GM19467 (cell line): Measurements from ENCODE around the gene TADA1.

Experiments used
- ATAC-seq: cut with Tn5 transposase; IDR thresholded peaks from one replicate; pipeline ENCODE4 v1.9.1; 2021; ENCODE audit warnings: mild to moderate bottlenecking, moderate library complexity; ENCODE audit not compliant: unreplicated experiment

The TADA1 gene, protein sequence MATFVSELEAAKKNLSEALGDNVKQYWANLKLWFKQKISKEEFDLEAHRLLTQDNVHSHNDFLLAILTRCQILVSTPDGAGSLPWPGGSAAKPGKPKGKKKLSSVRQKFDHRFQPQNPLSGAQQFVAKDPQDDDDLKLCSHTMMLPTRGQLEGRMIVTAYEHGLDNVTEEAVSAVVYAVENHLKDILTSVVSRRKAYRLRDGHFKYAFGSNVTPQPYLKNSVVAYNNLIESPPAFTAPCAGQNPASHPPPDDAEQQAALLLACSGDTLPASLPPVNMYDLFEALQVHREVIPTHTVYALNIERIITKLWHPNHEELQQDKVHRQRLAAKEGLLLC

DNA sequence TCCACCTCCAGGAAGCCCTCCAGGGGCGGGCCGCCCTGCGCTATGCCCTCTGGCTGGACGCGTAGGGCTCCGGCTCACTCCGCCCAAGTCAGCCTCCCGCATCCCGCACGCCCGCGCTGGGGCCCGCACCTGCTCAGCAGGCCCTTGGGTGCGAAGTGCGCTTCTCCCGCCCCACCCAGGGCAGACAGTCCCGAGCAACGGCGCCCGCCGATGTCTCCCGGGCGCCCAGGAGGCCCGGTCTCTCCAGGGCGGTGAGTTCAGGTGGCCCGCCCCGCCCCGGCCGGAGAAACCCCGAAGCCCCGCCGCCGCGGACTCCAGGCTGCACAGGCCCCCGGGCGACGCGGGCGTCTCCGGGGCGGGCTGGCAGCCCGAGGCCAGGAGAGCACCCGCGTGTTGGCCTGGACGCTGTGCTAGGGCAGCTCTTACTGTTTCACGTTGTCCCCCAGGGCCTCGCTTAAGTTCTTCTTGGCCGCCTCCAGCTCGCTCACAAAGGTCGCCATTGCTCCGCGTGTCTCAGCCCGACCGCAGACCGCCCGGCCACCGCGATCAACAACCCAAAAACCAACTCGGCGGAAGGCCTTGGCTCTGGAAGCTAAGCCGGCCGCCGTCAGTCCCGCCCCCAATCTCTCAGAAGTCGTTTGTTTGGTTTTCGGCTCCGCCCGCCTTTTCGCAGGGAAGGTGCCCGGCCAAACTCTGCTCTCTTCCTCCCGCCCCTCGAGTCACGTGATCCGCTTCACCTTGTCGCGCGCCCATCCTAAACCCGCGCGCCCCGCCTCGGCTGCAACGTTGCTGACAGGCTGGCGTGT is at the start of gene TADA1:
TSS of gene TADA1 (minus strand) at position 531 of the 806 bp plus-strand sequence. CDS start at position 500, 31 bp downstream.
- peak; percentile 88 for ATAC-seq

DNA sequence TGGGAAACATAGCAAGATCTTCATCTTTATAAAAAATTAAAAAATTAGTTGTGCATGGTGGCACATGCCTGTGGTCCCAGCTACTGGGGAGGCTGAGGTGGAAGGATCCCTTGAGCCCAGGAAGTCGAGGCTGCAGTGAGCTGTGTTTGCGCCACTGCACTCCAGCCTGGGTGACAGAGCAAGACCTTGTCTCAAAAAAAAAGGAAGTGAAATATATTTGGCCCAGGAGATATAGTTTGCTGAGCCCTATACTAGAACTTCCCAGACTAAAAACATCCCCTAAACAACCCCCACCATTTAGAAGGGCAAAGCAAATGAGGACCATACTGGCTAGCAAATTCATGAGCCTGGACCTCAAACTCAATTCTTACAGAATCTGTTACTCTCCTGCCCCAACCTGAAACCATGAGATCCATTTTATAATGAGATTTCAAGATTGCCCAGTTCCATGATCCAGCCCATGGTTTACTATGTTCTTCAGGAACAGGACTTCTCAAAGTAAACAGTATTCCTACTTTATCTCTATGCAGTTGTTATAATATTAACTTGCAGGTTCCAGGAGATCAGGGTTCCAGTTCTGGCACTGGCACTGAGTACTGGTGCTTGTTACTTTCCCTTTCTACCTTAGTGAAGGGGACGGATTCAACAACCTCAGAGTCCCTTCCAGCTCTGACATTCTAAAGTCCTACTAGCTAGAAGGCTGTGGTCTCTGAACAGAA is 48.9 kb upstream of the TADA1 start:
- peak; percentile 56 for ATAC-seq

DNA sequence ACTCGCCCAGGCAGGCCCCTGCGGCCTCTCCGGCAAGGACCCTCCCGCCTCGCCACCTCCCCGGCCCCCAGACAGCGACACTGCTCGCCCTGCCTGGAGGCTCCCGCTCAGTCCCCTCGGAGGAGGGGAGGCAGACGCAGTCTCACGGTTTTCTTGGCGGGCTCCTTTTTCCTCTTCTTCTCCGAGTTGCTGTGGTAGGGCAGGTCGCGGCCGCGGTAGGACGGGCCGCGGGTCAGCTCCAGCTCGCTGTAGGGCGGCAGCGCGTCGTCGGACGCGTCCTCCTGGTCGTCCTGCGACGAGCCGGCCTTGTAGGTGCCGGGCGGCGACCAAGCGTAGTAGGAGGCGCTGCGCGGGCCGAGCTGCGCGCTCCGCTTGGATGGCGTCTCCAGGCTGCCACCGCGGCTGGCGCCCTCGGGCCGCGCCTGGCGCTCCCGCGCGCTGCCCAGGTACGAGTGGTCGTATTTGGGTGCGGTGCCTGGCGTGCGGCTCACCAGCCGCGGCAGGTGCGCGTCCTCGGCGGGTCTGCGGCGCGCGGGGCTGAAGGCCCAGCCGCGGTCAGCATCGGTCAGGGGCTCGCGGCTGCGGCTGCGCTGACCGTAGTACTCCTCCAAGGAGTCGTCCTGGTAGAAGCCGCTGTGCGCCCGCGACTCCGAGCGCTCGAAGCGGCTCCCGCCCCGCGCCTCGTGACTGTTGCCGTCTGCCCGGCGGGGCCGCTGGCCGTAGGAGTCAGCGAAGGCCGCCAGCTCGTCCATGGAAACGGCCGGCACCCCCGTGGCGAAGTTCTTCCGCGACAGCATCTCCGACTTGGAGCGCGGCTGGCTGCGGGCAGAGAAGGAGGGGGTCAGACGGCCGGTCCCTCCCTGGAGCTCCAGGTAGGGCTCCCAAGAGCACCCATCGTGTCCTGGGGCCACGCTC is 44.8 kb upstream of the TADA1 start:
- no peak for ATAC-seq

GRCh38 chr1:166918956-166919316 is 42.9 kb upstream of the TADA1 start:
- no peak for ATAC-seq

DNA sequence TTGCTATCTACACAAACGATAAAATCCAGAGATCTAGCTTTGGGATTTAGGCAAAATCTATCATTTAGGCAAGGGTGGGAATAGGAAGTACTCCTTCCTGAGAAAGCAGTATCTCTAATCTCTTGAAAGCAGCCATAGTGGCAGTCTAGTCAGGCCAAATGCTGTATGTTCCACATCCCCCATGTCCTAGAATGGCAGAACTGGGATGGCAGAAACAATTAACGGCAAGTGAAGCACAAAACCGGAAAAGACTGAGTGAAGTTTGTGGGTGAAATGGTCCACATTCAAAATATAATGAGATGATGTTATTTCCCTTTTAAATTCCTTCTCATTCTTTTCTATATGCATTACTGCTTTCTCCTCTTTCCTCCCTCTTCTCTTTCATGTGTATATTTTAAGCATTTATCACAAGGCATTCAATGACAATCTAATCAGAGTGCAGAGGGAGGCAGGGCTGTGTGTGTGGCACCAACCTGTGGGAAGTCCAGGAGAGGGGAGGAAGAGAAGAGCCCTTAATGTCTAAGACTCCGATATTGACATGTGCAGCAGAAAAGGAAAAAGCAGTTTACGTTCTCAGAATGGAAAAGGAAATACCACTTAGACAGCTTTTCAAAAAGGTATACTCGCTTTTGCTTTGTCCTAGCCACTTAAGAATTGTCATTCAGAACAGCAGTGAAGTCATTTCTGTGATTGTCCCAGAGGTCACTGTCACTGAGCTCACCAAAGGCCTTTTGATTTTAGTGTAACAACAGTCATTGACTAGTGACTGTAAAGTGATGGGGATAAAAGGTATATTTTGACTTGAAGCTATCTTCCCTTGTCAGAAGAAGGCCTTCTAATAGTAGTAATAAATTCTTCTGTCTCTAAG is 42.3 kb upstream of the TADA1 start:
- ATAC-seq, result no peak

DNA sequence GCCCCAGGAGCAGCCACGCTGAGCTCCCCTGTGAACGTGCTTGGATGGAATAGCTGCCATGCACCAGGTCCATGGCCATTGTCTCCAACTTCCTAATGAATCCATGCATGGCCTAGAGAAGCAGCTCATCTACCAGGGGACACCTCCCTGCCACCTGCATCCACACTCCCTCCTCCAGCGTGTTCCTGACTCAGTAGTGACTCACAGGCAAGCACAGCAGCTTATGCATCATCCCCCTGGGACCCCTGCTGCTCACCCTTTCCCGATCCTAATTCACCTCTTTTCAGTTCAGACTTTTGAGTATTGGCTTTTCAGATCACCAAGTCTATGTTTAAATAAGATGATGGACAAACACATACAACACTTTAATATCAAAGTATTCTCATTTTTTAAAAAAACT is 39.9 kb upstream of the TADA1 start:
- no peak for ATAC-seq

DNA sequence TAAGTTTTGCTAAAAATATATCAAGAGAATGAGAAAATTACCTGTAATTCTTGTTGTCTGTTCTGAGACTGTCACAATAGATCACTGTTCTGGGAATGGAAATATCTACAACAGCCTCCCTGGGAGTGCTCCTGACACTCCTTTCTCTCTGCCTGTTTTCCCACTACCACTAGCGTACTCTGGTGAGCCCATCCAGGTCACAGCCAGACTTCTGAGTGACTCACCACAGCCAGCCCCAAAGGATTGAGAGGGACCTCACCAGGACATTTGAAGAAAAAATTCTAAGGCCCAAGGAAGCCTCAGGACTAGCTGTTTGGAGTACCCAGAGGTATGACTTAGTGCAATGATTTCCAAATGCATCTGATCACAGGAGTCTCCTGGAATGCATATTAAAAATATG is 39.0 kb upstream of the TADA1 start:
- ATAC-seq, result no peak

DNA sequence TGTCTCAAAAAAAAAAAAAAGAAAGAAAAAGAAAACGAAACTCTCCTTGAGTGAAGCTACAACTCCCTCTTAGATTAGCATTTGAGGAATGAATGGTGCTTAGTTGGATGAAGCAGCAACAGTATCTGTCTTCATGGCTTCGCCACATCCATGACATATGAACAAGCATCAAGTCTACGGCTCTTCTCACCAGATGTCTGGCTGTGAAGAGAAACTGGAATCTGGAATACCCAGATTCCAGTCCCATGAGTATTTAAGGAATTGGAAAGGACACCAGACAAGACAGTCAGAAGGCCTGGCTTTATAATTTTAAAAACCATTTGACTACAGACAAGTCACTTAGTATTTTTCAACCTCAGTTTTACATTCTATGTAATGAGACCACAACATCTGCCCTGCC is 38.0 kb upstream of the TADA1 start:
- ATAC-seq, result no peak

DNA sequence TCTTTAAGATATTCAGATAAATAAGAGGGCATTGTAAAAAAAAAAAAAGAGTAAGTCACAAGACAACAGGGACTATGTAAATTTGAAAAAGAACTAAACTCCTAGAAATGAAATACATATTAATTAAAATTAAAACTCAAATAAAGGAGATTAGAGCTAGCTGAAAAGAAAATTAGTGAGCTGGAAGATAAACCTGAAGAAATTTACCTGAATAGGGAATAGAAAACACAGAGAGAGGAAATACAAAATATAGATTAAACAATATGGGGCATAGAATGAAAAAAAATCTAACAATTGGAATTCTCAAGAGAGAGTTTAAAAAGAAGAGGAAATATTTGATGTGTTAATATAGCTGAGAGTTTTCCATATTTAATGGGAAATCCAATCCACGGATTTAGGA is 35.6 kb upstream of the TADA1 start:
- no peak for ATAC-seq

DNA sequence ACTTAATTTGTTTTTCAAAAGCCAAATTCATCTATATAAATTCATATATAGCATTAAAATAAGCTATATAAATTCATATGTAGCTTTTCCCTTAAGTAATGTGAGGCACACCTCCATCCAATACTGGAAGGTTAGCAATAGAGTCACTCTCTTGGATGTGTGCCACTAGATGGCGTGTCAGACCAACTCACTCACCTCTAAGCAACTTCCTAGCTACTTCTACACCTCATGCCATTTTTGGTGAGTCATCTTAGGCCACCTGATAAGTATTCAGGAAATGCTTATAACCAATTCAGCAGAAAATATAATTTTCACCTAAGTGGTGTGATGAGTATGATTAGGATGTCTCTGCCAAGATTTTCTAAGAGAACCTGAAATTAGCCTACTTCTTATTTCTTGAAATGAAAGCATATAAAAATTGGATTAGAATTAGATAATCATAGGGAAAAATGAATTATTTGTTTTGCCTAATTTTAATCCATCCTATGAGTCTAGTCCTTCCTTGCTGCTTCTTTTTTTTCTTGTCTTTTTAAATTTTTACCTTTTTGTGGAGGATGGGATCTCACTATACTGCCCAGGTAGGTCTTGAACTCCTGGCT is 34.4 kb upstream of the TADA1 start:
- peak; percentile 89 for ATAC-seq

GRCh38 chr1:166908942-166909341 is 32.9 kb upstream of the TADA1 start:
- no peak for ATAC-seq

GRCh38 chr1:166907763-166908162 is 31.7 kb upstream of the TADA1 start:
- peak; percentile 55 for ATAC-seq

DNA sequence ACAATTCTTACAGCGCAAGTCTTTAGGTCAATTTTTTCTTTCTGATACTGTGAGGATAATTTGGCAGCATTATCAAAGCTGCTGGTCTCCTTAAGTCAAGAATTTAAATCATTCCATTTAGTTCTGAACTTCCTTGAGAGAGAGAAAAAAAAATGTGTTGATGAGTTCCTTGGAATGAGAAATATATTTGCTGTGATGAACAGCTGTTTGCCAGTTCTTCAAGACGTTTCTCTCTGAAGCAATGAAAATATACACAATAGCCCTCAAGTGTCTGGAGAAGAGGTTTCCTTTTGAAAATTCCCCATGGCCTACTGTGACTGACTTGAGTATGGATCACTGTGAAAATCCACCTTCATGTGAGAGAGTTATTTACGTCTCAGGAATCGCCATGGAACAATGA is 31.0 kb upstream of the TADA1 start:
- ATAC-seq, result no peak

DNA sequence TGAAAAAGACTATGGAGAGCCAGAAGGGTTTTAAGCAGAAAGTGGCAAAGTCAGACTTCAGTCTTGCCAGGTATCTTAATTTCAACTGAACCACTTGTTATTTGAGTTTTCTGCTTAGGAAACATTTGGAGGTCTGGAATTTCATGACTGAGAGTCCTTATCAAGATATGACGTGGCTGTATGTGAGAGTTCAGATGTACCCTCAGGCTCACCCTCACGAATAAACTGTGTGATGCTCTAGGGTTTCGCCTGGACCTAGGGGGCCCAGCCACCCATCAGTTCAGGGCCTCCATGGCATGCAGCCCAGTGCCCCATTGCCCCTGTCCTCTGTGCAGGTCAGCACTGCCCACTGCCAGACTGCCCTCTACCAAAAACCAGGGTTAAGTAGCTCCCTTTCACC is 30.6 kb upstream of the TADA1 start:
- no peak for ATAC-seq

GRCh38 chr1:166905900-166906299 is 29.8 kb upstream of the TADA1 start:
- ATAC-seq, result no peak

DNA sequence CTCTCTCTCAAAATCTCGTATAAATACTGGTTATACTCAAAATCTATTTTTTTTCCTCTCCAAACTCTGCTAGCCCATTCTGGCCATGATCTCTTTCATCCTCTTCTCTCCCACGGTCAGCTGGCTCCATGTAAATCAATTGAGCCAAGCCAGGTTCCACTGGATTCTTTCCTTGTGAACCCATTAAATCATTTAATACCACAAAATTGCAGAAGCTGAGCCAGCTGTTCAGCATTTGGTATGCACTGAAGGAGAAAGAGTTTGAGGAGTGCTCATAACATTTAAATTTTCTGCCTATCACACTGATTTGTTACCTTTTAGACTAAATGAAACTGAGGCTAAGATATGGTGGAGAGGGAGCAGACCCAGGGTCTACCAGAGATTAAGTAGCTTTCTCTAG is 29.1 kb upstream of the TADA1 start:
- ATAC-seq, result no peak

- no peak for ATAC-seq
Observed at GRCh38 chr1:166903232-166903631, 27.2 kb upstream of the TADA1 start.

GRCh38 chr1:166902279-166902678 is 26.2 kb upstream of the TADA1 start:
- no peak for ATAC-seq

DNA sequence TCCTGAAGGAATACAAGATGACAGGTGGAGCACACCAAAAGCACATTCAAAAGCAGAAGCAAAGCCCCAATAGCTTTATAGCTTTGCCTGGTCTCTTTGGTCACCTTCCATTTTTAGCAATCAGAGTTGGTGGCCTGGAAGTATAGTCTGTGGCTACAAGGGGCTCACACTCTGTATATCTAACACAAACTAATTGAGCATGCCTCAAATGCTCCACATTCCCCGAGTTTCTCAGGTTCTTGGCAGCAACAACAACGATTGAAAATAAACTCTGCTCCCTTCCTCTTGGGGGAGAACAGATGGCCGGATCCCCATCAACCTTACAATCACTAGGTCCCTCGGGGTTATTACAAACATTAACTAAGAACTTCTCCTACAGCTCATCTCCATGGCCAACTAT is 24.9 kb upstream of the TADA1 start:
- no peak for ATAC-seq
